Epithelial cell of proximal tubule (primary cell): ENCODE data around the gene APBB2. TPM values are rescaled to one million over a fixed set of nuclear protein-coding genes. Genes with fewer than 3 reads are reported as not detected.

Experiments
- DNase-seq: peaks from one replicate; pipeline ENCODE4 v3.0.0-alpha.2; 2011; ENCODE audit warnings: low read depth
- H3K4me3 ChIP-seq: 2 replicates; pipeline ENCODE4 v1.5.1; 2011; ENCODE audit warnings: low read depth, mild to moderate bottlenecking, low read length
- CTCF ChIP-seq: conservative IDR thresholded peaks from 2 replicates; pipeline ENCODE4 v1.5.1; 2012; ENCODE audit warnings: low read depth, mild to moderate bottlenecking, low read length
- total RNA-seq: library from RNA; depleted of rRNA; stranded (reverse); fragments of >200 nt; gene quantifications from 2 replicates; pipeline ENCODE4 v1.2.3, GENCODE V29; 2015

APBB2 gene
- total RNA-seq, 1 donor from 2014 or later: 27.9 TPM

- TF ChIP-seq CTCF: peak; percentile 40
- H3K4me3 ChIP-seq: no peak overlapping the region
- DNase-seq: no peak
Observed at GRCh38 chr4:40843696-40844095, 370.6 kb downstream of the APBB2 start.

- TF ChIP-seq CTCF: no peak
- no peak overlapping the region for H3K4me3 ChIP-seq
- no peak for DNase-seq
Observed at GRCh38 chr4:40842725-40843423, 371.5 kb downstream of the APBB2 start.

GRCh38 chr4:40842318-40842717 lies 372.0 kb downstream of the APBB2 start:
- DNase-seq: no peak
- no peak overlapping the region for H3K4me3 ChIP-seq
- TF ChIP-seq CTCF: no peak

- TF ChIP-seq CTCF: peak; percentile 97
- no peak overlapping the region for H3K4me3 ChIP-seq
- DNase-seq: peak; percentile 60
Observed at GRCh38 chr4:40840985-40841571, 373.3 kb downstream of the APBB2 start.

GRCh38 chr4:40840255-40840984 lies 373.9 kb downstream of the APBB2 start:
- no peak for DNase-seq
- H3K4me3 ChIP-seq: no peak overlapping the region
- no peak for TF ChIP-seq CTCF

GRCh38 chr4:40838742-40839141 lies 375.6 kb downstream of the APBB2 start:
- no peak overlapping the region for H3K4me3 ChIP-seq
- no peak for DNase-seq
- TF ChIP-seq CTCF: peak; percentile 29
